Liver (tissue), 3 donors: Measurements from ENCODE around the gene UQCC3.

Experiments used
- ATF3 ChIP-seq: IDR thresholded peaks from 2 replicates; pipeline ENCODE4 v1.6.1; 2016; ENCODE audit warnings: antibody characterized with exemption
- CTCF ChIP-seq: fragments of 150-350 bp; IDR thresholded peaks from 2 replicates; pipeline ENCODE4 v1.5.1; 2017; ENCODE audit warnings: improper control_type of control experiment, low read depth, low read length; ENCODE audit not compliant: missing input control
- EGR1 ChIP-seq, 2 donors: IDR thresholded peaks; 2 replicates each; pipeline ENCODE4 v1.6.1; 2016 to 2018; ENCODE audit warnings: antibody characterized with exemption in 2 of 2, low read depth in 2 of 2
- FOXA1 ChIP-seq: IDR thresholded peaks from 2 replicates; pipeline ENCODE4 v1.6.1; 2016; ENCODE audit warnings: antibody characterized with exemption
- GABPA ChIP-seq, 2 donors: IDR thresholded peaks in 1 of 2; conservative IDR thresholded peaks in 1 of 2; 2 replicates each; pipeline ENCODE4 v1.6.1; 2016; ENCODE audit warnings: antibody characterized with exemption in 2 of 2, mild to moderate bottlenecking in 1 of 2, moderate library complexity in 1 of 2
- JUND ChIP-seq, 2 donors: IDR thresholded peaks; 2 replicates each; pipeline ENCODE4 v1.6.1; 2016; ENCODE audit warnings: antibody characterized with exemption in 2 of 2
- RAD21 ChIP-seq, 2 donors: IDR thresholded peaks; 2 replicates each; pipeline ENCODE4 v1.6.1; 2016; ENCODE audit warnings: antibody characterized with exemption in 2 of 2, mild to moderate bottlenecking in 2 of 2
- REST ChIP-seq: IDR thresholded peaks from 2 replicates; pipeline ENCODE4 v1.6.1; 2016; ENCODE audit warnings: antibody characterized with exemption, mild to moderate bottlenecking
- YY1 ChIP-seq: IDR thresholded peaks from 2 replicates; pipeline ENCODE4 v1.6.1; 2016; ENCODE audit warnings: antibody characterized with exemption, mild to moderate bottlenecking
- ZBTB33 ChIP-seq: IDR thresholded peaks from 2 replicates; pipeline ENCODE4 v1.6.1; 2016; ENCODE audit warnings: antibody characterized with exemption
- TF ChIP-seq, protein P1 (sequence below): IDR thresholded peaks from 2 replicates; pipeline ENCODE4 v1.6.1; 2016; ENCODE audit warnings: antibody characterized with exemption
- donor health status: healthy.
- donor health status: healthy.

- no peak for TF ChIP-seq CTCF
- no peak for TF ChIP-seq RAD21 (IDR thresholded peaks at IDR 0.05)
- no peak for TF ChIP-seq ZBTB33
- no peak for TF ChIP-seq ATF3
- TF ChIP-seq EGR1 (IDR thresholded peaks at IDR 0.05; ENCODE audit: low read depth in 2 of 2) = no peak
- TF ChIP-seq, protein P1, sequence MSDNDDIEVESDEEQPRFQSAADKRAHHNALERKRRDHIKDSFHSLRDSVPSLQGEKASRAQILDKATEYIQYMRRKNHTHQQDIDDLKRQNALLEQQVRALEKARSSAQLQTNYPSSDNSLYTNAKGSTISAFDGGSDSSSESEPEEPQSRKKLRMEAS = no peak
- TF ChIP-seq REST = no peak
- no peak for TF ChIP-seq FOXA1
- TF ChIP-seq GABPA (IDR thresholded peaks at IDR 0.05 in 1 of 2, conservative IDR thresholded peaks at IDR 0.05 in 1 of 2) = no peak
- TF ChIP-seq YY1 = no peak
- no peak for TF ChIP-seq JUND (IDR thresholded peaks at IDR 0.05)
Measured at GRCh38 chr11:62676698-62677097, 5.2 kb downstream of the UQCC3 start.
